Measurements from ENCODE around the gene NOD2. TPM values are rescaled to one million over a fixed set of nuclear protein-coding genes. Genes with fewer than 3 reads are reported as not detected.

NOD2 gene
- total RNA-seq (2014; rRNA removed; shearing (Covaris generic)), result 2.8 and 3.1 TPM in 2 replicates

DNA sequence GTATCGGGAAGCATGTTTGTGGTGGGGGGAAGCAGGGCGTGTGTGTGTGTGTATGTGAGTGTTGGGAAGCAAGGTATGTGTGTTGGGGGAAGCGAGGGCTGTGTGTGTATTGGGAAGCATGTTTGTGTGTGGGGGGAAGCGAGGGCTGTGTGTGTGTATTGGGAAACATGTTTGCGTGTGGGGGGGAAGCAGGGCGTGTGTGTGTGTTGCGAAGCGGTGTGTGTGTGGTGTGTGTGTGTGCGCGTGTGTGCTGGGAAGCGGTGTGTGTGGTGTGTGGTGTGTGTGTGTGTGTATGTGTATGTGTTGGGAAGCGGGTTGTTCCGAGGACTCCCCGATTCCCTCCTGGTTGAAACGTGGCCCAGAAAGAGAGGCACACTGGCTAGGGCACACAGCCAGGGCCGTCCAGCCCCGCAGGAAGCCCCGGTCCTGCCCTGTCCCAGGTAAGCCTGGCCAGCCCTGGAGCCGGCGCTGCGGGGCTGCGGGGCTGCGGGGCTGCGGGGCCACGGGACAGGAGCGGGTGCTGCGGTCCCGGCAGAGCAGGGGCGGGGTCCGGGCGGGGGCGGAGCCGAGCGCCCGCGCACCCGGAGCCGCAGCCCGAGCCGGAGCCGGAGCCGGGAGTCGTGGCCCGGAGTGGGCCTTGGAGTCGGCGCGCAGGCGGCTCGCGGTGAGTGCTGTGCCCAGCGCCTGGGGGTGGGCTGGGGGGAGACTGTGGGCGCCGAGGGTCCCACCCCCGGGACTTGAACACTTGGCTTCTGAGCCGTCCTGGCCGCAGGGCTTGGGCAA lies at the start of gene NOD2:
Gene NOD2 (plus strand): TSS at position 608 of the 783 bp plus-strand sequence. CDS start 5,890 bp downstream, outside the sequence.
- no peak for DNase-seq (ENCODE audit: low read depth)

DNA sequence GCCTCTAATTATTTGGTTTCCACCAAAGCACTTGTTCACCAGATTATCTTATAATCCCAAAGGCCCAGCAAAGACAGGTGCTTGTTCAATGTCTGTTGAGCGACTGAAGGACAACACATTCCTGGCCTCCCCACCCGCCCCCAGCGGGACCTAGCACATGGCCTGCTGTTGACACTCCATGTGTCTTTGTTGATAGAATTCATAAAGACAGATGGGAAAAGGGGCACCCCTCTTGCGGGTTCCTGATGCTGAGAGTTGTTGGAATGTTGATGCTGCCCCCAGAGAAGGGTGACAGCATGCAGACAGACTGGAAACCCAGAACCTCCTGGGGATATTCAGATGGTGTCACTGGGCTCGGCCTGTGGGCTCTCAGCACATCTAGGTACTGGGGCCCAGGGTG lies 49.2 kb upstream of the NOD2 start:
- no peak for DNase-seq (ENCODE audit: low read depth)

DNA sequence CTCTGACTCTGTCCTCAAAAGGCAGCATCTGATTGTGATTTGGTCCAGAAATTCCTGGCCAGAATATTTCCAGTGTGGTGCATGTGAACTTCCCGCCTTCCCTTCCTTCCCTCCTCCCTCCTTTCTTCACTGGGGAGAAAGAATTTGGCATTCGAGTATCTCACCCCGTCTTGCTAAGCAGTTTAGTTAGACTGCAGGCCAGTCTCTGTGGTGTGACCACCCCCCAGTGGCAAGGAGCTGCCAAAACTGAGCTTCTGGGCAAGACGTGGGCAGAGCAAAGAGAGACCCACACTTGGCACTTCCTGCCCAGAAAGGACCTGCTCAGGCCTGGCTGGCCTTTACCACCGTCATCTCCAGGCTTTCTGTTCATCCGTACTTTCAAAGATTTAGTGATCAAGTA lies 48.7 kb upstream of the NOD2 start:
- DNase-seq (ENCODE audit: low read depth), result peak; percentile 59

DNA sequence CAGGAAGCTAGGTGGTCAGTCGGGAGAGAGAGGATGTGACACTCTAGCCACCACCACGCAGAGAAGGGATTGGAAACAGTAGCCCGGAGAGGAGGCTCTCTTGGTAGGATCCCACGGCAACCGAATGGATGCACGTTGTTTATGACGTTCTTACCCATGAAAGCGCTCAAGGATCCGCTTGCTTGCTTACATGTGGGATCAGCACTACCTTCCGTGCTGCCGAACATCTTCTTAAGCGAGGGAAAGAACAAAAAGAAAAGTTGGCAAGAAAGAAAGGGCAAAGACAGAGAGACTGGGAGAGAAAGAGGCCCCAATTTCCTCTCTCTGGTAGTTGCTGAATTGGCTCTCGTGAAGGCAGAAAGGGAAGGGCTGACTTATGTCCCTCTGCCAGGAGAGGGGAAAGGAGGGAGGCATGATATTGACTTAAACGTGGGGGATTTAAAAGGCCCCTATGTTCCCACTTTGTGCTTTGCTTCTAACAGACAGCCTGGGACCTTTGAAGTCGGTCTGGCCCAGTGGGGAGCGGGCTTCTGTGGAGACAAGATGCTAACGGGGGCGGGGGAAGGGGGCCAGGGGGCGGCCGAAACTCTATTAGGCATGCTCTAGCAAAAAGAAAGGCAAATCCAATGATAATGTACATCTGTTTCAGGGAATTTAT lies 47.7 kb upstream of the NOD2 start:
- no peak for DNase-seq (ENCODE audit: low read depth)

DNA sequence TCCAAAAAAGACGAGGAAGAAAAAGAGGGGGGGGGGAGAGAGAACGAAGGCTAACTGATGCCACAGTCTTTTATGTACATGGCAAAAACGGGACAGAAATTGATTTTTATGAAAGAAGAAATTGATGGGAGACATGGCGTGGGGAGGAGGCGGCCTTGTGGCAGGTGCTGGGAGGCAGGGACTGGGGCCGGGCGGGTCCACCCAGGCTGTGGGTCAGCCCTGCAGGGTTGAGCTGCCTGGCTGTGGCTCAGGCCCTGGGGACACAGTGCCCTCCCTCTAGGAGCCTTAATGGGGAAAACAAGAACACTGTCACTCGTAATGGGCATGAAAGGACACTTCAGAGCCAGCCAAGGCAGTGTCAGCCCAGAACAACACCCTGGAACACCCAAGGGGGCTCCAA lies 47.1 kb upstream of the NOD2 start:
- DNase-seq (ENCODE audit: low read depth), result no peak

- no peak for DNase-seq (ENCODE audit: low read depth)
Measured at GRCh38 chr16:50651835-50652438, 41.5 kb upstream of the NOD2 start.

DNA sequence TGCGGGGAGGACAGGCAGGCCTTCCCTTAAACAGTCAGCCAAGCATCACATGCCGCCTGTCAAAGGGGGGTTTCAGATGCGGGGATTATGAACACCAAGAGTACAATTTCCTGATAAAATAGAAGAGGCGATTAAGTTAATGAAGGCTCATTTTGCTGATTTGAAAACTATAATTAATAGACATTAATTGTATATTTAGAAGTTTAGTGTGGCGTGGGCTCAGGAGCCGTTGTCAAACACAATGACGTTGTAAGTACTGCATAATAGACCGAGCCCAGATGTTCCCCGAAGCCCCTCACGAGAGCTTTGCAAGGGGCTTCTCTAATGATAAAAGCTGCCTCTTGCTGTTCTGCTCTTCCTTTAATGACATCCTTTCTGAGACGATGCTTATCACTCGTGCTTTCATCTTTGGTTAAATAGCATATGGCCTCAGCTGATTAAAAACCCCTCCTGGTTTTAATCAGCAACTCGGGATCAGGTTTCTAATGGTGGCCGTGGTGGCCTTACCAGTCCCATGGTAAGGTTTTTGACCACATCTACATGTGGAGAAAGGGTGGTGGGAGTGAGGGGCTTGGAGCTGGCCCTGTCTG lies 40.5 kb upstream of the NOD2 start:
- no peak for DNase-seq (ENCODE audit: low read depth)

DNA sequence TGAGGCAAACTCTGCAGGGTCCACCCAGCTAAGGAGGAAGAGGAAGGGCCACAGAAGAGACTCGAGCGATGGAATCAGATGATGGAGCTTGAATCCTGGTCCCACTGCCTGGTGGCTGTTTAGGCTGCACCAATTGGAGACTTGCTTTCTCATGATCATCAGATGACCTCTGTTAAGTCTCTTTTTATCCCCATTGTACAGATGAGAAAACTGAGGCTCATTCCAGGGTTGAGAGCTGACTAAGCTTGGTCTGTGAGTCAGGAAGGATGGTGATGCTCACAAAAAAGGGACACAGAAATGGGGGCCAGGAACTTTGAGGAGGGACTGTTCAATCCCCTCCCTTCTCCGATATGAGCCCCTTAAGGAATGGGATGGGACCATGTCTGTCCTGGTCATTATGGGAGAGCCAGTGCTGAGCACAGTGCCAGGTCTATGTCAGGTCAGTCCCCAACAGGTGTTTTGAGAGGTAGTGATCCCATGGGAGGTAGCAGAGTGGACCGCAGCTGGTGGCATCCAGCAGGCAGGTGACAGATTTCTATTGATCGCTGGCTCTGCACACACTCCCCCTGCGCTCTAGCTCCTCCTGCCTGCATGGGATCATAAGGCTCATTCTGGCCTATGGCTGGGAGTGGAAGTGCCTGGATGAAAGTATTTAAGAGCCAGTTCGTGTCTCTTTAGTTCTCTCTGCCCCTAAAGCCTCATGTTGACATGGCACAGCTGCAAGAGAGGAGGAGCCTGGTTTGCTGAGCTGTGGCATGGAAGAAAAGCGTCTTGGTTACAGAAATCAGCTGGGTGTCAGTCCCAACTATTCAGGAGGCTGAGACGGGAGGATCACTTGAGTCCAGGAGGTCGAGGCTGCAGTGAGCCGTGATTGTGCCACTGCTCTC lies 39.5 kb upstream of the NOD2 start:
- no peak for DNase-seq (ENCODE audit: low read depth)

GRCh38 chr16:50655558-50656055 lies 37.8 kb upstream of the NOD2 start:
- DNase-seq (ENCODE audit: low read depth), result no peak

GRCh38 chr16:50657241-50657640 lies 36.2 kb upstream of the NOD2 start:
- peak; percentile 61 for DNase-seq (ENCODE audit: low read depth)

DNA sequence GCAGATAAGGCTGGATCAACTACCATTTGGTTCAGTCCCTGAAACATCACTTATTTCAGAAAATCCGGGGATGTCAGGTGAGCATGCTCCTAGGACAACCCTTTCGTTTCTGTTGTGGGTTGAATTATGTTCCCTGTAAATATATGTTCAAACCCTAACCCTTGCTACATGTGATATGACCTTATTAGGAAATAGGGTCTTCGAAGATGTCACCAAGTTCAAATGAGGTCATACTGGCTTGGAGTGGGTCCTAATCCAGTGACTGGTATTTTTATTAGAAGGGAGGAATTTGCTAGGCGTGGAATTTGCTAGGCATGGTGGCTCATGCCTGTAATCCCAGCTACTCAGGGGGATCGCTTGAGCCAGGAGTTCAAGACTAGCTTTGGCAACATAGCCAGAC lies 33.6 kb upstream of the NOD2 start:
- no peak for DNase-seq (ENCODE audit: low read depth)

DNA sequence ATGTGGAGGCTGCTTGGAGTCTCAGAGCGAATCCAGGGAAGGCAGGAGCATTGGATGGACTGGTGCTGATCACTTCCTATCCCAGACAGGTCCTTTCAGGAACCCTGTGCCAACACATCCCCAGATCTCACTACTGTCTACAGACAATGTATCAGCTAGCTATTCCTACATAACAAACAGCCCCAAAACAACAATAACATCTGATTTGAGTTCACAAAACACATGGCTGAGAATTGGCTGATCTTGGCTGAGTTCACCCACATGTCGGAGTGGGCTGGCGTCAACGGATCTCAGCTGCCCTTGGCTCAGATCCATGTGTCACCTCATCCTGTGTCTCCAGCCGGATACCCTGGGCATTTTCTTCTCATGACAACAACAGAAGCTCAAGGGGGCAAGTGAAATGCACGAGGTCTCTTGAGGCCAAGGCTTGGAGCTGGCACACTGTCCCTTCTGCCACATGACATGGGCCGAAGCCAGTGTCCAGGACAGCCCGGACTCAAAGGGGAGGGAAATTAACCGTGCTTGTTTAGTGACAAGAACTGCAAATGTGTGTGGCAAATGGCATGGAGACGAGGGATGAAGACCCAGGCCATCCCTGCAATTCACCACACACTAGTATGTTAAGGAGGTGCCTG lies 31.0 kb upstream of the NOD2 start:
- DNase-seq (ENCODE audit: low read depth), result no peak

- no peak for DNase-seq (ENCODE audit: low read depth)
Measured at GRCh38 chr16:50664270-50664669, 29.1 kb upstream of the NOD2 start.

GRCh38 chr16:50665128-50665878 lies 28.1 kb upstream of the NOD2 start:
- DNase-seq (ENCODE audit: low read depth), result peak; percentile 70

GRCh38 chr16:50666658-50667496 lies 26.5 kb upstream of the NOD2 start:
- no peak for DNase-seq (ENCODE audit: low read depth)

GRCh38 chr16:50667497-50668367 lies 25.7 kb upstream of the NOD2 start:
- DNase-seq (ENCODE audit: low read depth), result no peak

GRCh38 chr16:50668368-50669008 lies 24.9 kb upstream of the NOD2 start:
- DNase-seq (ENCODE audit: low read depth), result no peak

- no peak for DNase-seq (ENCODE audit: low read depth)
Measured at GRCh38 chr16:50669741-50670140, 23.7 kb upstream of the NOD2 start.
